Vagina (tissue), 2 donors: ENCODE data around the gene ST6GAL1. TPM values are rescaled to one million over a fixed set of nuclear protein-coding genes. Genes with fewer than 3 reads are reported as not detected.

ENCODE experiments used
- DNase-seq, 2 donors: peaks; one replicate each; pipeline ENCODE4 v3.0.0-alpha.2; 2017; ENCODE audit errors: extremely low spot score in 2 of 2
- H3K27ac ChIP-seq: fragments of 200-600 bp; sonication (generic); one replicate; pipeline ENCODE4 v1.5.1; 2019
- H3K27me3 ChIP-seq: fragments of 200-600 bp; sonication (generic); one replicate; pipeline ENCODE4 v1.5.1; 2019
- H3K36me3 ChIP-seq, 2 donors: fragments of 200-600 bp; sonication (generic); one replicate each; pipeline ENCODE4 v1.5.1; 2017 to 2019
- H3K4me1 ChIP-seq: fragments of 200-600 bp; sonication (generic); one replicate; pipeline ENCODE4 v1.5.1; 2019
- H3K4me3 ChIP-seq, 2 donors: fragments of 200-600 bp; sonication (generic); 1 replicate in 1 of 2; 2 replicates in 1 of 2; pipeline ENCODE4 v1.5.1; 2016 to 2019
- H3K9me3 ChIP-seq: fragments of 200-600 bp; sonication (generic); one replicate; pipeline ENCODE4 v1.5.1; 2019
- CTCF ChIP-seq, 3 experiments: fragments of 450-650 bp in 2 of 3; fragments of 200-600 bp in 1 of 3; sonication (generic) in 1 of 3; IDR thresholded peaks; one replicate each; pipeline ENCODE4 v1.5.1; 2017 to 2019; ENCODE audit warnings: antibody characterized with exemption in 3 of 3, mild to moderate bottlenecking in 2 of 3, moderate library complexity in 2 of 3
- POLR2A ChIP-seq, 2 donors: fragments of 450-650 bp; IDR thresholded peaks; one replicate each; pipeline ENCODE4 v1.6.1; 2017; ENCODE audit warnings: antibody characterized with exemption in 2 of 2, mild to moderate bottlenecking in 2 of 2, moderate library complexity in 2 of 2
- POLR2AphosphoS5 ChIP-seq, 2 donors: sonication (generic); formaldehyde crosslinking; IDR thresholded peaks; one replicate each; pipeline ENCODE4 v1.9.0; 2017; ENCODE audit warnings: antibody characterized with exemption in 2 of 2, mild to moderate bottlenecking in 2 of 2, low read depth in 1 of 2; ENCODE audit not compliant: insufficient read depth in 1 of 2
- intact Hi-C: fragments of 100-400 bp; cut with DNase I; formaldehyde crosslinking; loops from one replicate; pipeline ENCODE4 v1.15.1; 2023
- total RNA-seq: library from RNA; depleted of rRNA; stranded (reverse); fragments of >200 nt; gene quantifications from one replicate; pipeline ENCODE4 v1.2.3, GENCODE V29; 2016

Gene ST6GAL1
- total RNA-seq, 1 donor from 2014 or later: 37.8 TPM

GRCh38 chr3:186935133-186935532, 4.8 kb downstream of the ST6GAL1 start:
- Histone ChIP-seq H3K4me1 (peaks cover 21% of the 10 kb centered on the region), H3K36me3 (no peaks in the 10 kb centered on the region), H3K27me3 (no peaks in the 10 kb centered on the region), H3K27ac (no peak overlapping the region), H3K9me3 (no peaks in the 10 kb centered on the region), H3K4me3 (no peak overlapping the region)
- intact Hi-C loops: no loop called here
- DNase-seq: no peak
- TF ChIP-seq POLR2AphosphoS5 (IDR thresholded peaks at IDR 0.05; ENCODE audit: insufficient read depth in 1 of 2, low read depth in 1 of 2) (no peak), POLR2A (IDR thresholded peaks at IDR 0.05) (no peak), CTCF (IDR thresholded peaks at IDR 0.05) (no peak)

- Histone ChIP-seq H3K27ac (no peak overlapping the region), H3K9me3 (no peaks in the 10 kb centered on the region), H3K4me3 (no peak overlapping the region), H3K4me1 (peaks cover 18% of the 10 kb centered on the region), H3K27me3 (no peaks in the 10 kb centered on the region), H3K36me3 (no peaks in the 10 kb centered on the region)
- DNase-seq: no peak
- TF ChIP-seq CTCF (IDR thresholded peaks at IDR 0.05) (no peak), POLR2A (IDR thresholded peaks at IDR 0.05) (no peak), POLR2AphosphoS5 (IDR thresholded peaks at IDR 0.05; ENCODE audit: insufficient read depth in 1 of 2, low read depth in 1 of 2) (no peak)
- intact Hi-C loops: no loop called here
Measured at GRCh38 chr3:186937017-186937875, 6.9 kb downstream of the ST6GAL1 start.

- no peaks in the 10 kb centered on the region for H3K36me3 ChIP-seq
- TF ChIP-seq POLR2AphosphoS5 (IDR thresholded peaks at IDR 0.05; ENCODE audit: insufficient read depth in 1 of 2, low read depth in 1 of 2) (no peak), CTCF (IDR thresholded peaks at IDR 0.05) (no peak), POLR2A (IDR thresholded peaks at IDR 0.05) (no peak)
- DNase-seq: no peak
- no peak overlapping the region for H3K4me3 ChIP-seq
- H3K27me3 ChIP-seq: no peaks in the 10 kb centered on the region
- H3K4me1 ChIP-seq: peaks cover 18% of the 10 kb centered on the region
- no peaks in the 10 kb centered on the region for H3K9me3 ChIP-seq
- intact Hi-C loops: no loop called here
- no peak overlapping the region for H3K27ac ChIP-seq
Measured at GRCh38 chr3:186938716-186939115, 8.4 kb downstream of the ST6GAL1 start.

- TF ChIP-seq POLR2A (IDR thresholded peaks at IDR 0.05) (no peak), CTCF (IDR thresholded peaks at IDR 0.05) (no peak), POLR2AphosphoS5 (IDR thresholded peaks at IDR 0.05; ENCODE audit: insufficient read depth in 1 of 2, low read depth in 1 of 2) (no peak)
Measured at GRCh38 chr3:186939536-186939935, 9.2 kb downstream of the ST6GAL1 start.

GRCh38 chr3:186940967-186941366, 10.6 kb downstream of the ST6GAL1 start:
- peak overlapping the region; percentile 38 for H3K27ac ChIP-seq
- intact Hi-C loops: no loop called here
- no peak for DNase-seq

More at GRCh38 chr3:186939536-186939935, 9.2 kb downstream of the ST6GAL1 start:
- Histone ChIP-seq H3K36me3 (no peaks in the 10 kb centered on the region), H3K27me3 (no peaks in the 10 kb centered on the region), H3K4me3 (no peak overlapping the region), H3K4me1 (peaks cover 18% of the 10 kb centered on the region), H3K9me3 (no peaks in the 10 kb centered on the region), H3K27ac (peak overlapping the region; percentile 8)
- DNase-seq: no peak
- intact Hi-C loops: no loop called here

More at GRCh38 chr3:186940967-186941366, 10.6 kb downstream of the ST6GAL1 start:
- H3K36me3 ChIP-seq: no peaks in the 10 kb centered on the region
- H3K4me3 ChIP-seq: no peak overlapping the region
- no peaks in the 10 kb centered on the region for H3K9me3 ChIP-seq
- H3K27me3 ChIP-seq: no peaks in the 10 kb centered on the region
- TF ChIP-seq POLR2A (IDR thresholded peaks at IDR 0.05): no peak
- TF ChIP-seq POLR2AphosphoS5 (IDR thresholded peaks at IDR 0.05; ENCODE audit: insufficient read depth in 1 of 2, low read depth in 1 of 2): no peak
- TF ChIP-seq CTCF (IDR thresholded peaks at IDR 0.05): no peak
- peaks cover 18% of the 10 kb centered on the region for H3K4me1 ChIP-seq
